Astrocyte of the spinal cord (primary cell): ENCODE data around the gene CEP128.

Experiments used
- DNase-seq: peaks from one replicate; pipeline ENCODE4 v3.0.0; 2011; ENCODE audit warnings: low read depth, low spot score
- H3K4me3 ChIP-seq: 2 replicates; pipeline ENCODE4 v1.5.1; 2011; ENCODE audit warnings: low read depth, mild to moderate bottlenecking, low read length, moderate library complexity
- CTCF ChIP-seq: IDR thresholded peaks from 2 replicates; pipeline ENCODE4 v1.5.1; 2012; ENCODE audit warnings: low read depth, mild to moderate bottlenecking, low read length, inconsistent platforms
- in situ Hi-C: cut with HindIII; loops from 2 replicates; pipeline ENCODE4 v1.10.0; 2017; ENCODE audit warnings: low sequenced_read_pairs

The CEP128 gene

GRCh38 chr14:80491650-80492049, 449.9 kb downstream of the CEP128 start:
- no peak for TF ChIP-seq CTCF
- no peak overlapping the region for H3K4me3 ChIP-seq
- in situ Hi-C loops: no loop called here
- DNase-seq: peak; percentile 19

GRCh38 chr14:80491131-80491530, 450.4 kb downstream of the CEP128 start:
- no peak overlapping the region for H3K4me3 ChIP-seq
- TF ChIP-seq CTCF: no peak
- in situ Hi-C loops: no loop called here
- peak; percentile 83 for DNase-seq

GRCh38 chr14:80489513-80489912, 452.0 kb downstream of the CEP128 start:
- H3K4me3 ChIP-seq: no peak overlapping the region
- TF ChIP-seq CTCF: no peak
- in situ Hi-C loops: no loop called here
- DNase-seq: no peak

GRCh38 chr14:80485764-80486163, 455.8 kb downstream of the CEP128 start:
- DNase-seq: no peak
- H3K4me3 ChIP-seq: no peak overlapping the region
- no peak for TF ChIP-seq CTCF
- in situ Hi-C loops: no loop called here

DNA sequence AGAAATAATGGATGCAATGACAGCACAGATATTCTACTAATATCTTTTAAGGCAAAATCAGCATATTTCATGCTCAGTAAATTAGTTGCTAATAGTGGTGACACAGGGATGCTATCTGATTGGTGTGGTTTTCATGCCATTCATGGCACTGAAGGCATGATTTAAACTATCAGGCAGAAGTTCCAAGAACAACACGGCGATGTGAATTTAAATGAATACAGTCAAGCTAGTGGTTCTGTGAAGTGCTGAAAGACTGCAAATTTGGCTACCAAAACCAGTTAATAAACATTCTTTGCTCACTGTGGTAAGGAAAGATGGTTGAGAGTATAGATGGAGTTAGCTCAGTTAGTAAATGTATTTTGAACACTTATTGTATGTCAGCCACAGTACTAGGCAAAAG, 458.2 kb downstream of the CEP128 start:
- TF ChIP-seq CTCF: no peak
- peak; percentile 55 for DNase-seq
- no peak overlapping the region for H3K4me3 ChIP-seq
- in situ Hi-C loops: no loop called here

GRCh38 chr14:80477388-80478160, 464.0 kb downstream of the CEP128 start:
- no peak overlapping the region for H3K4me3 ChIP-seq
- no peak for DNase-seq
- in situ Hi-C loops: no loop called here
- no peak for TF ChIP-seq CTCF
